HuH-7.5 (cell line): Measurements from ENCODE around the gene PARD3B.

Experiments used
- DNase-seq: peaks from one replicate; pipeline ENCODE4 v3.0.0; 2011; ENCODE audit warnings: low spot score

Gene PARD3B

GRCh38 chr2:205658572-205658971 lies 1113.3 kb downstream of the PARD3B start:
- no peak for DNase-seq

- DNase-seq: no peak
Observed at GRCh38 chr2:205659922-205660321, 1114.6 kb downstream of the PARD3B start.

GRCh38 chr2:205660521-205661124 lies 1115.3 kb downstream of the PARD3B start:
- no peak for DNase-seq

GRCh38 chr2:205661281-205661680 lies 1116.0 kb downstream of the PARD3B start:
- DNase-seq: no peak

DNA sequence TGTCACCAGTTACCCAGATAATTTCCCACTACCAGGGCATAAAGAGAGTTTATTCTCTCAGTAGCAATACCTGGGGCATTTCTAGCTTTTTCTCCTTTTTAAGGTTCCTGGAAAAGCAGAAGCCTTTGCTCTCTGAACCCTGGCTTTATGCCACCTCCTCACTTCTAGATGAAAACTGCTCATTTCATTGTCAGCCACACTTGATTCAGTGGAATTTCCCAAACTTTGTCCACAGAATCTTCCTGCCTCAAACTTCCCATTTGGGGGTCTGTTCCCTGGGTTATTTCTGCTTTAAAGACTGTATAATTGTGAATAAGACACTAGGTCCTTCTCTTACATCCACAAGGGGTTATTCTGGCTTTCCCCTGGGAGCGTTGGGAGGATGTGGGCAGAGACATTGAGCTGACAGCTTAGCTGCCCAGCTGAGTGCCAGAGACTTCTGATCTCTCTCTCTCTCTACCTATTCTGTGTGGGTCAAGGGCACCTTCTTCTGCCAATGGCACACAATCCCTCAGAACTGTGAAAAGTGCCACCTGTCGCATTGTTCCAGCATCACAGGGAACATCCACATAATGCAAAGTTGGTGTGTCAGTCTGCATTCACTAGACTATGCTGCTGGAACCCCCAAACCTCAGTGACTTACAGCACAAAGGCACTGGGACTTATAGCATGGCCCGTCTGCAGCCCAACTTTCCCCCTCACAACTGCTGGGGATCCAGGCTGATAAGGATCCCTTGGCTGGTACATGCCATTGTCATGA lies 1117.1 kb downstream of the PARD3B start:
- DNase-seq: no peak

DNA sequence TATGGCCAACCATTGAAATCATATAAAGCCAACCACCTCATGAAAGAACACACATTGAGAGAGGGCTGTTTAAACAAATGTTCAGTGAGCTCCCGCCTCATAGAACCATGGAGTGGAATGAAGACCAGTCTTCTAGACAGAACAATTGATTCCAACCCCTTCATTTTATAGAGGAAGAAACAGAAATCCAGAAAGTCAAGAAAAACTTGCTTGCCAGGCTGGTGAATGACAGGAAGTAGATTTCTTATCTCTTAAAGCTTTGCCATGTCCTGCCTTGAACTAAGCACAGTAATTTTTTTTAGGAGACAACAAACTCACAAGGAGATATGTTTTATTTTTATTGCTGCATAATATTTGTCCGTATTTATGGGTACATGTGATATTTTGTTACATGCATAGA lies 1120.5 kb downstream of the PARD3B start:
- no peak for DNase-seq
